Suprapubic skin (tissue), 3 donors: ENCODE measurements around the gene DENND2A.

ENCODE experiments used
- POLR2AphosphoS5 ChIP-seq, 3 donors: sonication (generic); formaldehyde crosslinking; IDR thresholded peaks; one replicate each; pipeline ENCODE4 v1.6.1; 2017; ENCODE audit warnings: antibody characterized with exemption in 3 of 3
- TF ChIP-seq, protein P1 (sequence below), 2 donors: fragments of 200-600 bp in 1 of 2; fragments of 450-650 bp in 1 of 2; sonication (generic) in 1 of 2; IDR thresholded peaks; one replicate each; pipeline ENCODE4 v1.5.1; 2016 to 2019; ENCODE audit warnings: antibody characterized with exemption in 2 of 2, mild to moderate bottlenecking in 1 of 2, moderate library complexity in 1 of 2

DNA sequence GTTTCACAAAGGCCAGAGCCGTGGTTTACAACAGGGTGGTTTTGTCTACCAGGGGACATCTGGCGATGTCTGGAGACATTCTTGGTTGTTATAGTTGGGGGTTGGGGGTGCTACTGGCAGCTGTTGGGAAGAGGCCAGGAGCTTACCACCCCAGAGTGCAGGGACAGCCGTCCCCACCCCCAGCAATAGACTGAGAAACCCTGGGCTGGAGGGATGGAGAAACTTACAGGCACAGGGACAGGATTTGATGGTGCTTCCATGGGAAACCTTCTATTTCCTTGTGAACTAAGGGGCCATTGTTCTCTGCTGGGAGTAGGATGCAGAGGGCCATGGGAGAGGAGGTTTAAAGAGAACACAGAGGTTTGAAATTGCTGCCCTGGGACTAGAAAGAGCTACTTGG, 43.0 kb upstream of the DENND2A start:
- TF ChIP-seq, protein P1, sequence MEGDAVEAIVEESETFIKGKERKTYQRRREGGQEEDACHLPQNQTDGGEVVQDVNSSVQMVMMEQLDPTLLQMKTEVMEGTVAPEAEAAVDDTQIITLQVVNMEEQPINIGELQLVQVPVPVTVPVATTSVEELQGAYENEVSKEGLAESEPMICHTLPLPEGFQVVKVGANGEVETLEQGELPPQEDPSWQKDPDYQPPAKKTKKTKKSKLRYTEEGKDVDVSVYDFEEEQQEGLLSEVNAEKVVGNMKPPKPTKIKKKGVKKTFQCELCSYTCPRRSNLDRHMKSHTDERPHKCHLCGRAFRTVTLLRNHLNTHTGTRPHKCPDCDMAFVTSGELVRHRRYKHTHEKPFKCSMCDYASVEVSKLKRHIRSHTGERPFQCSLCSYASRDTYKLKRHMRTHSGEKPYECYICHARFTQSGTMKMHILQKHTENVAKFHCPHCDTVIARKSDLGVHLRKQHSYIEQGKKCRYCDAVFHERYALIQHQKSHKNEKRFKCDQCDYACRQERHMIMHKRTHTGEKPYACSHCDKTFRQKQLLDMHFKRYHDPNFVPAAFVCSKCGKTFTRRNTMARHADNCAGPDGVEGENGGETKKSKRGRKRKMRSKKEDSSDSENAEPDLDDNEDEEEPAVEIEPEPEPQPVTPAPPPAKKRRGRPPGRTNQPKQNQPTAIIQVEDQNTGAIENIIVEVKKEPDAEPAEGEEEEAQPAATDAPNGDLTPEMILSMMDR (IDR thresholded peaks at IDR 0.05) = no peak
- no peak for TF ChIP-seq POLR2AphosphoS5 (IDR thresholded peaks at IDR 0.05)
